GM03348 (cell line): ENCODE measurements around the gene TMEM212.

Experiments used
- DNase-seq: peaks from one replicate; pipeline ENCODE4 v3.0.0; 2012; ENCODE audit warnings: low spot score

The TMEM212 gene

DNA sequence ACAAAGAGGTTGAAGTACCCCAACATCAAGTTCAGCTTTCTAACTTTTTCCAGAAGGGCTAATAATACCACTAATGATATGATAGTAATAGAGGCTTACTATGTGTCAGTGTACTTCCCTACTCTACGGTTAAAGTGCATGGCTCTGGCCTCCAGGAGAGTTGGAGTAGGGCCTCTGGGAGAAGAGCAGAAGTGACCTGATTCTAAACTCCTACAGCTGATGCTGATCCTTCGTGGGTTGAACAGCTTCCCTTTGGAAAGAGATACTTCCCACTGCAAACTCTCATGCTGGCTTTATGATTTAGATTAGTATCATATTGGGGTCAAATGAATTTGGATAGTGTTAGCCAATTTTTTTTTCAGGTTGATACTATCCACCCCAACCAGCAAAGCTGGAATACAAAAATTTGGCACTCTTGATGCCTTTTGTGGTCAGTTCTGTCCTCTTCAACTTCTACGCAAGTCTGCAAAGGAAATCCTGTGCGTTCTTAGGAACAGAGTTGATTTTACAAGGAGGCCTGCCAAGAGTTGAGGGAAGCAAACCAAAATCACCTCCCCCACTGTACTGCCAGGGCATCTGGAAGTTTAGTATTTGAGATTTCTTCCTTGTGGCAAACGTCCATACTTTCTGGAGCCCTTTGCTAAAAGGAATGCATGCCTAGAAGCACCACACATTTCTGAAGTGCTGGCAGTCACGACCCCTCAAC is 17.8 kb downstream of the TMEM212 start:
- peak; percentile 64 for DNase-seq

DNA sequence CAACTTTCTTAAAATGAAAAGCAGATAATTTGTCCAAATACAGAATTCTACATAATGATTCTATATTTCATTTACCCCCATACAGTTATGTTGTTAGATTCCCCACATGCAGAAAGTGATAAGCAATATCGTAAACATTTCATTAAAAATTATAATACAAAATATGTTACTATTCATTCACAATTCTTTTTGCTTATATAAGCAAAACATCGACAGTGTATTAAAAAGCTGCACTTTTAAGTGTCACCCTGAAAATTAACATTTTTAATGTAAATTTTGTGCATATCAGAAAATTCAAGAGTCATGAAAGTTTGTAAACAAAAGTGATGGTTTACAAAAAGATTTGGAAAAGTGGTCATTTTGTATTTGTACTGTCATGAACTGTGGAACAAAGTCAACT is 19.2 kb downstream of the TMEM212 start:
- DNase-seq = no peak

- DNase-seq = no peak
Observed at GRCh38 chr3:171862993-171863521, 19.9 kb downstream of the TMEM212 start.

- DNase-seq = no peak
Observed at GRCh38 chr3:171863920-171864319, 20.8 kb downstream of the TMEM212 start.

- DNase-seq = no peak
Observed at GRCh38 chr3:171865191-171865865, 22.2 kb downstream of the TMEM212 start.

DNA sequence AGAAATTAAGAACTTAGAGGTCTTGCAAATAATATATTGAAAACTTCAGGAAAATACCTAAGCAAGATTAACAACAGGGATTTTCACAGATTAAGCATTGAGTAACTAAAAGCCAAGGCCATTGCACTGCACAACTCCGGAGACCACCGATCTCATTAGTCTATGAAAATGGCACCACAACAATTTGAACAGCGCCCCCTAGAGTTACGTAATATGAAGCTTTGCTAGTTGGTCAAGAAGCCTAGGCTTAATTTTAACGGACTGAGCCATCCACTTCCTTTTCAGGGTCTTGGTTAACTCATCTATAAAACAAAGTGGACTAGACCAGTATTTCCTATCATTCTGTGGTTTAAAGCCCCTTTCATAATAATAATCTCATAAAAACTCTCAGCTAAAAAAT is 24.8 kb downstream of the TMEM212 start:
- DNase-seq = no peak

- DNase-seq = no peak
Observed at GRCh38 chr3:171871392-171872274, 28.5 kb downstream of the TMEM212 start.

- DNase-seq = peak; percentile 37
Observed at GRCh38 chr3:171873580-171873979, 30.4 kb downstream of the TMEM212 start.

DNA sequence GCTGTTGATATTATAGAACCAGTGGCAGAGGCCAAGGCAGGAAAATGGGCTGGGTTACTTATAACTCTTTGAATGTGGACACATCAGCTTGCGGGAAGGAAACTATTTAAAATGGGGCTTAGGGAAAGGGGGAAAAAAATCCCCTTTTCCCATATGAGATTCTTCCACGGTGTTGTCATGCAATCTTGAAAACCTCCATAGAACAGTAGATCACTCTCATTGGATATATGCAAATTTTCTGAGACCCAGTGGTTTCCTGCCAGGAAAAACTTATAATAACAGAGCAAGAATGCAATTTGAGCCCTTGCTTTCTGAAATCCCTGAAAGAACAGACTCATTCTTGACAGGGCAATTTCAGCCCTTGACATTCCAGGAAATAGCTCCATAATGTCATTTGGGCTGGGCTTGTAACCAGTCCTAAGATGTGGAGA is 31.1 kb downstream of the TMEM212 start:
- peak; percentile 74 for DNase-seq

- DNase-seq = no peak
Observed at GRCh38 chr3:171874879-171875278, 31.7 kb downstream of the TMEM212 start.

DNA sequence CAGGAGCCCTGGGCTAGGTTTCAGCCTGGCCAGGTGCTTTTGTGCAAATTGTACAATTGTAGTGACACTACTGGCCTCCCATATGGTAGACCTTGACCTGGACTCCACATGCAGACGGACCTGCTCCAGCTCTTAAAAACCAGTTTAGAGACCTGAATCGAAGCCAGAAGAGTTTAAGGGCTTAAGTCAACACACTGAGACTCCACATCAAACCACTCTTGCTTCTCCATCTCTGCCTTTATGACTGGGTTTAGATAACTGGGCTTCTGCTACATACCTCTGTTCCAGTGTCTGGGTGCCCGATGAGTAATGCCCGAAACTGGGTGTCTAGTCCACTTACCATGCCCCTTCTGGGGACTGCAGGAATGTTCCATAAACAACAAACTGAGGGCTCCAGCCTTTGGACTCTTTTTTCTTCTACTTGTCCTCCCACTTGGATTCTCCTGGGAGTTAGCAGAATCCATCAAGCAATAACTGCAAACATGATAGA is 32.8 kb downstream of the TMEM212 start:
- peak; percentile 10 for DNase-seq

- DNase-seq = peak; percentile 66
Observed at GRCh38 chr3:171876680-171877147, 33.6 kb downstream of the TMEM212 start.

DNA sequence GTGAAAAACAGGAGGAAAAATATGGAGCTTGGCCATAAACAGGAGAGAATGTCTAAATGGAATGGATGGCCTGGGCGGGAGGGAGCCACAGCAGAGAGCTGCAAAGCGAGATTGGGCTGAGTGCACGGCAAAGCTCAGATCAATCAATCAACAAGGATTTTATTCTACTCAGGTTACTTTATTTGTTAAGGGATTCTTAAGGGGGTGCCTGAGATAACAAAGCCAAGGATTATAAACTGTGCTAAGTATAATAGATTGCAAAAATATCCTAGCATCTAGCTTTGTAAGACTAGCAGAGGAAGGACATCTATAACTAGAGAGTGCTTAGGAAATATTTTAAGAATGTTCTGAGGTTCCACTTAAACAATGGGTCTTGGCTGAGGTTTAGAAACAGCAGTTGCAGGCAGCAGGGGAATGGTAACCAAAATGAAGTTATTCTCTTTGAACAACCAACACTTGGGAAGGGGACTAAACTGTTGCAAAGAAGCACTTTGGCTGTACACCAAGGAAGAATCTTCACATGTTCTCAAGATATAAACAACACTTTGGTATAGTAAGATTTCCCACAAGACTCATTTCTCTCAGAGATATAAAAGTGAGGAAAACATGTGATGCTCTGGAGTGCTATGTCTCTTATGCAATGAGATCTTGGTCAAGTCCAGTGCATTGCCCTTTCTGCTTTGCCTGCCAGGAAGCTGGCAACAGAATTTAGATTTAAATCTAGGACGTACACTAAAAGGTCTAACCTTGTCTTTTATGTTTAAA is 35.5 kb downstream of the TMEM212 start:
- DNase-seq = peak; percentile 34

DNA sequence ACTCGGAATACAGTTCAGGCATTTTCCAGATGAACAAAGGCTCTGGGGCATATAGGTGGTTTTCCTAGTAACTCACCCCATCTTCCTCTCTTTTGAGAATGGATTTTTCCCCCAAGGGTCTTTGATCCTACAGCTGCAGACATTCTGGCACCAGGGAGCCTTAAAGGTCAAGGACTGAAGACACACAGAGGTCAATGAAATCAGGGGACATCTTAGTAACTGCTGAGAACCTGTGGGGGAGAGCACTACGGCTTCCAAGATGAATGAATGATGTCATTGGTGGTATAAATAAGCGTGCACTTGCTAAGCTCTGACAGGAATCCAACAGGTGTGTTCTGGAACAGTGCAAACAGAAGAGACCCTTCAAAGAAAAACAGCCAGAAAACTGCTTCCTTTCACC is 36.3 kb downstream of the TMEM212 start:
- DNase-seq = no peak

DNA sequence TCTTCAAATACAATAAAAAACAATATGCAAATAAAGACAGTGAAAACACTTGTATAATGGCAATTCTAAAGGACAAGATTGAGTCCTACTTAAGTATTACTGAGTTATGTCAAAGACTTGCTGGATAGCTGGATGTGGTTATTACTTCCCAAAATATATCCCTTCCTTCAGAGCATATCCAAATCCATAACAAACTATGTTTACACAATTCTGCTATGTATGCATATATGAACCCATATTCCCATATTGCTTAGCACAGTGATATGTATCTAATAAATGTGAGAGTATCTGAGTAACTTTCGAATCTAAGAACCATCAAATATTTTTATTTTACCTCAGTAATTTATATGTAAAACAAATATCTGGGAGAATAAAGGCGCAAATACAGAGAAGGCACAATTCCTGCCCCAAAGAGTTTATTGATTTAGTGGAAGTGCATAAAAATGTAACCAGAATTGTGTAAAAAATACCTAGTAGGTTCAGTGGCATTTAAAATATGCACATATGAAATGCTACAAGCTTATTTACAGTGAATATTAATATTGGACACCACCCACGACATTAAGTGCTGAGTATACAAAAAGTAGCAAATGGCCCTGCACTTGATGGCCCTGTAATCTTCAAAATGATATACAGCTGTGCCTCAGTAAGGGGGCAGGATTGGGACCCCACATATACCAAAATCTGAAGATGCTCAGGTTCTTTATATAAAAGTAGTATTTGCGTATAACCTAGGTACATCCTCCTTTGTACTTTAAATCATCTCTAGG is 37.1 kb downstream of the TMEM212 start:
- DNase-seq = no peak

DNA sequence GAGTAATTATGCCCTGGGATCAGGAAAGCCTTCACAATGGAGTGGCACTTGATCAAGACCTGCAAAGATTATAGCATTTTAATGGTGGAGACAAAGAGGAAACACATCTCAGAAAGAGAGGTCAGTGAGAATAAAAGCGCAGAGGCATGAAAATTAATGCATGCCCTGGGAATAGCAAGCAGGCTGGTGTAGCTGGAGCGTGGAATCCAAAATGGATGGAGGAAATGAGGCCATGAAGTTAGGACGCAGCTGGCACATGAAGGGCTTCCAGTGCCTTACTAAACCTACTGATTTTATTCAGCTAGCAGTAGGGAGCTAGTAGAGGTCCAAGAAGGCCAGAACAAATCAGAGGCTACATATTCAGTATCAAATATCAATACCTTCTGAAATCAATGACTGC is 38.1 kb downstream of the TMEM212 start:
- DNase-seq = no peak

DNA sequence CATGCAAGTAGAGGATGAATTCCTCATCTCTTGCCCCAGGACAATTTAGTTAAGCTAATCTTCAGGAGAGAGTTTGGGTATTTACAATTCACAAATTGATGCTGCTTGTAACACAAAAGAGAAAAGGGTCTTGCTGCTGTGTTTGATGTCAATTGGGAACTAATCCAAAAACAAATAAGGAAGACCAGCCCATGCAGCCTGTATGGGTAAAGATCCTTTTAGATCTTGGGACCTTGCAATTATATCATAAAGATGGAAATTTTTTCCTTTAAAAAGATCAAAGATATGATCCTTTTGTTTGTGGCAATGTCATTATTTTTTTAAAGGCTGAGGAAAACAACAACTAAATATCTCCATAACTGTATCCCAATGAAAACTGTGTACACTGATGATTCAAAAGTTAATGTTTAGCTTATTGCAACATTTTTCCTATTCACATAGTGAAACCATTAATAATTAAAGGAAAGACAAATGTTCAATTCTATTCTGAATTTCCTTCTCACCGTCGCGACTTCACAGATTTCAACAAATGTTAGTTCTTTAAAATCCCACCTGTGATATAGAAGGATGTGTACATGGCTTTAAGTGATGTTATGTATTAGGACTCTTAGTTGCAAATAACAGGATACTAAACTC is 40.2 kb downstream of the TMEM212 start:
- no peak for DNase-seq

DNA sequence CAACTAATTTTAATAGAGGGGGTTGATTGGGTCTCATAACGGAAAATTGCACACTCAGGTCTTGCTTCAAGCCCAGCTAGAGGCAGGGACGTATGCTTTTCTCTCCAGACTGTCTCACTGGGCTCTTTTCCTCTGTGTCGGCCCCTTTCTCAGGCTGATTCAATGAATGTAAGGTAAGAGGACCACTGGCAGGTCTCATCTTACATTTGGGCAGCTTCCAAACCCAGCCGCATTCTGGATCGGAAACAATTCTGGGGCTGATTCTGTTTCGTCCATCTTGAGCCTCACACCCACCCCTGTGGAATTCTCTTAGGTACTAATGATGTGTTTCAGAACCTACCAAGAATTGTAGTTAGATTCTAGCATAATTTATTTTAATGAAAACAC is 40.7 kb downstream of the TMEM212 start:
- DNase-seq = no peak

GRCh38 chr3:171888466-171888865 is 45.3 kb downstream of the TMEM212 start:
- no peak for DNase-seq

DNA sequence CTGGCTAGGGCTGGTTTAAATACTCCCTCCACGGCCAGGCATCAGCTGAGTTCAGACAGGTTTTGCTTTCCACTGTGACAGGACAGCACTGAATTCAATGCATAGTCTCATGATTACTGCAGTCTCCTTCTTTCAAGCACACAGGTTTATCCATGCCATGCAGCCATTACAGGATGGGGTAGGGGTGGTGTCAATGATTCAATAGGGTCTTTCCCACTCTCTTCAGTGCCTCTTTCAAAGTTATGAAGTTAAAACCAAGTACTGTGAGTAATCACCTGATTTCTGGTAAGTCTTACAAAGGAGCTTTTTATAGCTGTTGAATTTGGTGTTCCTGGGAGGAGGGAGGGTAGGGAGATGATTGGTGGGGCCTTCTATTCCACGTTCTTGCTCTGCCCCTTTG is 47.2 kb downstream of the TMEM212 start:
- no peak for DNase-seq
